Measurements from ENCODE around the gene SPRR4. TPM values are rescaled to one million over a fixed set of nuclear protein-coding genes. Genes with fewer than 3 reads are reported as not detected.

SPRR4 gene
- total and polyA plus RNA-seq, 2 experiments from 2014 or later: not detected

DNA sequence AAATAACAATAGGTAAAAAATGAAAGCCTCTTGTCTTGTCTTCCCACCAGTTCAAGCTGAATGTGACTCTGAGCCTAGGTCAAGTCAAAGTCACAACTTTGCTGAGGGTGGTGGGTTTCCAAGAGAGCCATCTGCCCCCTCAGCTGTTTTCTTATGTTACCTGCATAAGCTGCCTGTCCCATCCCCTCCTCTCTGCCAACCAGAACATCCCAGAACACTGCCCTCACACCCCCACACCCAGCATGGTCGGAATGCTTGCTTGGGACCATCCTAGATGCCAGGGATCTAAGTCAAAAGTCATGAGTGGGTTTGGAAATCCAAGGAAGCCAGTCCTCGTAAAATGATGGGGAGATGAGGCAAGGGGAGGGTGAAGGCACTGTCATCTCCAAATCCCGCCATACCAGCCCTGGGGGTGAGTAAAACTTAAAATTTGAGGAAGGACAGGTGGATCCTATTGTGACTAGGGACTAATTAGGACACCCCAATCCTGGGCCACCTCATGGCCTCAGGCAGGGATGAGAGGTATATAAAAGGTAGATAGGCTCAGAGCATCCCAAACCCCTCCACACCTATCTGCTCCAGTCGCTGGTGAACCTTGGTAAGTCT lies 23.7 kb upstream of the SPRR4 start, which contains the start of gene SPRR5:
TSS of gene SPRR5 (plus strand) at position 556 of the 606 bp plus-strand sequence. CDS start 1,349 bp downstream, outside the sequence.
- Mint-ChIP-seq H3K27ac (peak within 1 kb of the TSS; percentile 58; the same call in 1 of the 2 replicates), H3K27me3 (ENCODE audit: insufficient read depth, low read depth, poor library complexity) (peaks cover 7% of the 10 kb centered on the region), H3K4me1 (no peaks in the 10 kb centered on the region), H3K9me3 (no peaks in the 10 kb centered on the region), H3K36me3 (ENCODE audit: low read depth) (no peaks in the 10 kb centered on the region), H3K4me3 (no peak within 1 kb of the TSS)
- DNase-seq (ENCODE audit: low spot score) (no peak), ATAC-seq (no peak)
- TF ChIP-seq EZH2 (IDR thresholded peaks at IDR 0.05; ENCODE audit: low read depth, unreplicated experiment) (no peak), NANOG (IDR thresholded peaks at IDR 0.05; ENCODE audit: borderline replicate concordance) (no peak), POLR2AphosphoS5 (IDR thresholded peaks at IDR 0.05; ENCODE audit: low read depth) (no peak), ZNF331 (CRISPR knock-in tag; IDR thresholded peaks at IDR 0.05; ENCODE audit: low read depth) (no peak), EZH2phosphoT487 (IDR thresholded peaks at IDR 0.05; ENCODE audit: unreplicated experiment) (no peak)
- TF ChIP-seq, protein P1, sequence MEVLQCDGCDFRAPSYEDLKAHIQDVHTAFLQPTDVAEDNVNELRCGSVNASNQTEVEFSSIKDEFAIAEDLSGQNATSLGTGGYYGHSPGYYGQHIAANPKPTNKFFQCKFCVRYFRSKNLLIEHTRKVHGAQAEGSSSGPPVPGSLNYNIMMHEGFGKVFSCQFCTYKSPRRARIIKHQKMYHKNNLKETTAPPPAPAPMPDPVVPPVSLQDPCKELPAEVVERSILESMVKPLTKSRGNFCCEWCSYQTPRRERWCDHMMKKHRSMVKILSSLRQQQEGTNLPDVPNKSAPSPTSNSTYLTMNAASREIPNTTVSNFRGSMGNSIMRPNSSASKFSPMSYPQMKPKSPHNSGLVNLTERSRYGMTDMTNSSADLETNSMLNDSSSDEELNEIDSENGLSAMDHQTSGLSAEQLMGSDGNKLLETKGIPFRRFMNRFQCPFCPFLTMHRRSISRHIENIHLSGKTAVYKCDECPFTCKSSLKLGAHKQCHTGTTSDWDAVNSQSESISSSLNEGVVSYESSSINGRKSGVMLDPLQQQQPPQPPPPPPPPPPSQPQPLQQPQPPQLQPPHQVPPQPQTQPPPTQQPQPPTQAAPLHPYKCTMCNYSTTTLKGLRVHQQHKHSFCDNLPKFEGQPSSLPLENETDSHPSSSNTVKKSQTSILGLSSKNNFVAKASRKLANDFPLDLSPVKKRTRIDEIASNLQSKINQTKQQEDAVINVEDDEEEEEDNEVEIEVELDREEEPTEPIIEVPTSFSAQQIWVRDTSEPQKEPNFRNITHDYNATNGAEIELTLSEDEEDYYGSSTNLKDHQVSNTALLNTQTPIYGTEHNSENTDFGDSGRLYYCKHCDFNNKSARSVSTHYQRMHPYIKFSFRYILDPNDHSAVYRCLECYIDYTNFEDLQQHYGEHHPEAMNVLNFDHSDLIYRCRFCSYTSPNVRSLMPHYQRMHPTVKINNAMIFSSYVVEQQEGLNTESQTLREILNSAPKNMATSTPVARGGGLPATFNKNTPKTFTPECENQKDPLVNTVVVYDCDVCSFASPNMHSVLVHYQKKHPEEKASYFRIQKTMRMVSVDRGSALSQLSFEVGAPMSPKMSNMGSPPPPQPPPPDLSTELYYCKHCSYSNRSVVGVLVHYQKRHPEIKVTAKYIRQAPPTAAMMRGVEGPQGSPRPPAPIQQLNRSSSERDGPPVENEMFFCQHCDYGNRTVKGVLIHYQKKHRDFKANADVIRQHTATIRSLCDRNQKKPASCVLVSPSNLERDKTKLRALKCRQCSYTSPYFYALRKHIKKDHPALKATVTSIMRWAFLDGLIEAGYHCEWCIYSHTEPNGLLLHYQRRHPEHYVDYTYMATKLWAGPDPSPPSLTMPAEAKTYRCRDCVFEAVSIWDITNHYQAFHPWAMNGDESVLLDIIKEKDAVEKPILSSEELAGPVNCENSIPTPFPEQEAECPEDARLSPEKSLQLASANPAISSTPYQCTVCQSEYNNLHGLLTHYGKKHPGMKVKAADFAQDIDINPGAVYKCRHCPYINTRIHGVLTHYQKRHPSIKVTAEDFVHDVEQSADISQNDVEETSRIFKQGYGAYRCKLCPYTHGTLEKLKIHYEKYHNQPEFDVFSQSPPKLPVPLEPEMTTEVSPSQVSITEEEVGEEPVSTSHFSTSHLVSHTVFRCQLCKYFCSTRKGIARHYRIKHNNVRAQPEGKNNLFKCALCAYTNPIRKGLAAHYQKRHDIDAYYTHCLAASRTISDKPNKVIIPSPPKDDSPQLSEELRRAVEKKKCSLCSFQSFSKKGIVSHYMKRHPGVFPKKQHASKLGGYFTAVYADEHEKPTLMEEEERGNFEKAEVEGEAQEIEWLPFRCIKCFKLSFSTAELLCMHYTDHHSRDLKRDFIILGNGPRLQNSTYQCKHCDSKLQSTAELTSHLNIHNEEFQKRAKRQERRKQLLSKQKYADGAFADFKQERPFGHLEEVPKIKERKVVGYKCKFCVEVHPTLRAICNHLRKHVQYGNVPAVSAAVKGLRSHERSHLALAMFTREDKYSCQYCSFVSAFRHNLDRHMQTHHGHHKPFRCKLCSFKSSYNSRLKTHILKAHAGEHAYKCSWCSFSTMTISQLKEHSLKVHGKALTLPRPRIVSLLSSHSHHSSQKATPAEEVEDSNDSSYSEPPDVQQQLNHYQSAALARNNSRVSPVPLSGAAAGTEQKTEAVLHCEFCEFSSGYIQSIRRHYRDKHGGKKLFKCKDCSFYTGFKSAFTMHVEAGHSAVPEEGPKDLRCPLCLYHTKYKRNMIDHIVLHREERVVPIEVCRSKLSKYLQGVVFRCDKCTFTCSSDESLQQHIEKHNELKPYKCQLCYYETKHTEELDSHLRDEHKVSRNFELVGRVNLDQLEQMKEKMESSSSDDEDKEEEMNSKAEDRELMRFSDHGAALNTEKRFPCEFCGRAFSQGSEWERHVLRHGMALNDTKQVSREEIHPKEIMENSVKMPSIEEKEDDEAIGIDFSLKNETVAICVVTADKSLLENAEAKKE (CRISPR knock-in tag; IDR thresholded peaks at IDR 0.05): no peak
- TF ChIP-seq, protein P2, sequence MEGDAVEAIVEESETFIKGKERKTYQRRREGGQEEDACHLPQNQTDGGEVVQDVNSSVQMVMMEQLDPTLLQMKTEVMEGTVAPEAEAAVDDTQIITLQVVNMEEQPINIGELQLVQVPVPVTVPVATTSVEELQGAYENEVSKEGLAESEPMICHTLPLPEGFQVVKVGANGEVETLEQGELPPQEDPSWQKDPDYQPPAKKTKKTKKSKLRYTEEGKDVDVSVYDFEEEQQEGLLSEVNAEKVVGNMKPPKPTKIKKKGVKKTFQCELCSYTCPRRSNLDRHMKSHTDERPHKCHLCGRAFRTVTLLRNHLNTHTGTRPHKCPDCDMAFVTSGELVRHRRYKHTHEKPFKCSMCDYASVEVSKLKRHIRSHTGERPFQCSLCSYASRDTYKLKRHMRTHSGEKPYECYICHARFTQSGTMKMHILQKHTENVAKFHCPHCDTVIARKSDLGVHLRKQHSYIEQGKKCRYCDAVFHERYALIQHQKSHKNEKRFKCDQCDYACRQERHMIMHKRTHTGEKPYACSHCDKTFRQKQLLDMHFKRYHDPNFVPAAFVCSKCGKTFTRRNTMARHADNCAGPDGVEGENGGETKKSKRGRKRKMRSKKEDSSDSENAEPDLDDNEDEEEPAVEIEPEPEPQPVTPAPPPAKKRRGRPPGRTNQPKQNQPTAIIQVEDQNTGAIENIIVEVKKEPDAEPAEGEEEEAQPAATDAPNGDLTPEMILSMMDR (conservative IDR thresholded peaks at IDR 0.05; ENCODE audit: low read depth in 2 of 2): no peak
- Histone ChIP-seq H3K79me2 (replicated peaks; ENCODE audit: insufficient read depth) (no peaks in the 10 kb centered on the region), H3K27ac (ENCODE audit: low read depth) (no peak within 1 kb of the TSS), H3K4me2 (no peak within 1 kb of the TSS), H3K9me2 (ENCODE audit: insufficient read depth) (peaks cover 5% of the 10 kb centered on the region), H3K27me3 (ENCODE audit: insufficient read depth) (no peaks in the 10 kb centered on the region), H3K4me1 (ENCODE audit: insufficient read depth) (no peaks in the 10 kb centered on the region), H3K4me3 (no peak within 1 kb of the TSS), H2AFZ (no peak within 1 kb of the TSS), H3F3A (replicated peaks; ENCODE audit: low read depth) (no peaks in the 10 kb centered on the region), H4K20me1 (replicated peaks; ENCODE audit: insufficient read depth) (no peaks in the 10 kb centered on the region), H3K36me3 (ENCODE audit: insufficient read depth) (no peaks in the 10 kb centered on the region)

Data from GM23338 (cell line).